ENCODE data around the gene SLIT3.

SLIT3 gene

GRCh38 chr5:168892618-168893186 is 408.2 kb downstream of the SLIT3 start:
- no peak overlapping the region for H3K4me3 ChIP-seq (ENCODE audit: insufficient read depth, low read length, poor library complexity, severe bottlenecking)
- H3K9me3 ChIP-seq (ENCODE audit: insufficient read depth, low read length), result no peaks in the 10 kb centered on the region
- no peak overlapping the region for H3K9ac ChIP-seq (ENCODE audit: low read length)
- no peaks in the 10 kb centered on the region for H3K79me2 ChIP-seq (ENCODE audit: insufficient read depth, low read length)
- H3K4me2 ChIP-seq (ENCODE audit: low read depth, low read length, poor library complexity, severe bottlenecking), result no peak overlapping the region
- H3K27ac ChIP-seq (ENCODE audit: low read depth, low read length), result no peak overlapping the region
- H4K20me1 ChIP-seq (ENCODE audit: low read depth, low read length), result no peaks in the 10 kb centered on the region
- no peaks in the 10 kb centered on the region for H3K36me3 ChIP-seq (ENCODE audit: low read length)
- H3K27me3 ChIP-seq (ENCODE audit: low read length), result no peaks in the 10 kb centered on the region
- H2AFZ ChIP-seq (ENCODE audit: low read depth, low read length, severe bottlenecking), result no peak overlapping the region
- no peak for TF ChIP-seq EZH2phosphoT487 (conservative IDR thresholded peaks at IDR 0.05; ENCODE audit: low read length)
- TF ChIP-seq, protein P1, sequence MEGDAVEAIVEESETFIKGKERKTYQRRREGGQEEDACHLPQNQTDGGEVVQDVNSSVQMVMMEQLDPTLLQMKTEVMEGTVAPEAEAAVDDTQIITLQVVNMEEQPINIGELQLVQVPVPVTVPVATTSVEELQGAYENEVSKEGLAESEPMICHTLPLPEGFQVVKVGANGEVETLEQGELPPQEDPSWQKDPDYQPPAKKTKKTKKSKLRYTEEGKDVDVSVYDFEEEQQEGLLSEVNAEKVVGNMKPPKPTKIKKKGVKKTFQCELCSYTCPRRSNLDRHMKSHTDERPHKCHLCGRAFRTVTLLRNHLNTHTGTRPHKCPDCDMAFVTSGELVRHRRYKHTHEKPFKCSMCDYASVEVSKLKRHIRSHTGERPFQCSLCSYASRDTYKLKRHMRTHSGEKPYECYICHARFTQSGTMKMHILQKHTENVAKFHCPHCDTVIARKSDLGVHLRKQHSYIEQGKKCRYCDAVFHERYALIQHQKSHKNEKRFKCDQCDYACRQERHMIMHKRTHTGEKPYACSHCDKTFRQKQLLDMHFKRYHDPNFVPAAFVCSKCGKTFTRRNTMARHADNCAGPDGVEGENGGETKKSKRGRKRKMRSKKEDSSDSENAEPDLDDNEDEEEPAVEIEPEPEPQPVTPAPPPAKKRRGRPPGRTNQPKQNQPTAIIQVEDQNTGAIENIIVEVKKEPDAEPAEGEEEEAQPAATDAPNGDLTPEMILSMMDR (IDR thresholded peaks at IDR 0.05; ENCODE audit: insufficient read depth, low read length, poor library complexity, severe bottlenecking), result no peak
- H3F3A ChIP-seq (ENCODE audit: insufficient read depth), result no peaks in the 10 kb centered on the region
- H3K9me2 ChIP-seq (replicated peaks; ENCODE audit: insufficient read depth, low read length), result no peaks in the 10 kb centered on the region

DNA sequence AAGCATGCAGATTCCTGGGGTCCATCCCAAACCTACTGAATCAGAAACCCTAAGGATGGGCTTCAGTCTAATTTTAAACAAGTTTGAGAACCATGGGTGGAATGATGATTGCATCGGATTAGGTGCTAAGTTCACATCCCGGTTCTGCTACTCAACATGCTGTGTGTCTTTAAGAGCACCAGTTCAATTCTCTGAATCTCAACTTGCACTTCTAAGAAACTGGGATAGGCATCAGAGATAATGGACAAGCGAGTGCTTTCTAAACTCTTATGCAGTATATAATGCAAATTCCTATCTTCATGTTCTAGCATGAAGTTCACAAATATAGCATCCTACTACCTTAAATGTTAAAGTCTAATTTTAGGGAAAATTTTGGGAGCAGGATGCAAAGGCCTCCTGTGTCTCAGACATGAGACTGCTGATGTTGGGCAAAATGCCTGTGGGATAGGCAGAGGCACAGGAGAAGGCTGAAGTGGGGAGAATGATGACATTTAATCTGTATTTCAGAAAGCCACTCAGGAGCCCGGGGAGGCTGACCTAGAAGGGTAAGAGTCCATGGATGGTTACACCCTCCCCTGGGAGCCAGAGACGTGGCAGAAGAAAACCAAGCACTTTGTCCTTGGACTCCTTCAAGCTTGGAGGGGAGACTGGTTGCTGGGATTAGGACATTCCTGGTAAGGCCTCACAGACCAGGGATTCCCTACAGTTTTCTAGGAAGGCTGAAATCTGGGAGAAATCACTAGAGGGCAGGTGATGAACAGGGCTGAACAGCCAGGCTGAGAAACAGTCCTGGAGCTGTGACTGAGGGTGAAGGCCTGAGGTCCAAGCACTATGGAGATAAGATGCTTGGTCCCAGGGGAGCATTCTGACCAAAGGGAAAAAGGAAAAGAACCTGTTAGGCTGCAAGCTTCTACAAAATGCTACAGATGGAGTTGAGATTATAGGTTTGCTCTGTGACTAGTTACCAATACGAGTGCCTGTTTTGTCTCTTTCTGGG is 409.8 kb downstream of the SLIT3 start:
- Histone ChIP-seq H3K27me3 (ENCODE audit: low read length) (no peaks in the 10 kb centered on the region), H3K36me3 (ENCODE audit: low read length) (no peaks in the 10 kb centered on the region), H3K4me3 (ENCODE audit: insufficient read depth, low read length, poor library complexity, severe bottlenecking) (no peak overlapping the region), H3K9ac (ENCODE audit: low read length) (no peak overlapping the region), H3K4me2 (ENCODE audit: low read depth, low read length, poor library complexity, severe bottlenecking) (no peak overlapping the region), H4K20me1 (ENCODE audit: low read depth, low read length) (no peaks in the 10 kb centered on the region), H3F3A (ENCODE audit: insufficient read depth) (no peaks in the 10 kb centered on the region), H3K79me2 (ENCODE audit: insufficient read depth, low read length) (no peaks in the 10 kb centered on the region), H3K9me2 (replicated peaks; ENCODE audit: insufficient read depth, low read length) (no peaks in the 10 kb centered on the region), H2AFZ (ENCODE audit: low read depth, low read length, severe bottlenecking) (no peak overlapping the region), H3K27ac (ENCODE audit: low read depth, low read length) (no peak overlapping the region), H3K9me3 (ENCODE audit: insufficient read depth, low read length) (no peaks in the 10 kb centered on the region)
- TF ChIP-seq EZH2phosphoT487 (conservative IDR thresholded peaks at IDR 0.05; ENCODE audit: low read length), result no peak
- TF ChIP-seq, protein P1 (IDR thresholded peaks at IDR 0.05; ENCODE audit: insufficient read depth, low read length, poor library complexity, severe bottlenecking), result no peak

GRCh38 chr5:168889039-168889438 is 411.9 kb downstream of the SLIT3 start:
- H3K9me2 ChIP-seq (replicated peaks; ENCODE audit: insufficient read depth, low read length), result no peaks in the 10 kb centered on the region
- no peaks in the 10 kb centered on the region for H3K36me3 ChIP-seq (ENCODE audit: low read length)
- H4K20me1 ChIP-seq (ENCODE audit: low read depth, low read length), result no peaks in the 10 kb centered on the region
- H3K27ac ChIP-seq (ENCODE audit: low read depth, low read length), result no peak overlapping the region
- H3K79me2 ChIP-seq (ENCODE audit: insufficient read depth, low read length), result no peaks in the 10 kb centered on the region
- H3K4me2 ChIP-seq (ENCODE audit: low read depth, low read length, poor library complexity, severe bottlenecking), result no peak overlapping the region
- H3K9ac ChIP-seq (ENCODE audit: low read length), result no peak overlapping the region
- TF ChIP-seq EZH2phosphoT487 (conservative IDR thresholded peaks at IDR 0.05; ENCODE audit: low read length), result no peak
- H2AFZ ChIP-seq (ENCODE audit: low read depth, low read length, severe bottlenecking), result no peak overlapping the region
- no peaks in the 10 kb centered on the region for H3K9me3 ChIP-seq (ENCODE audit: insufficient read depth, low read length)
- no peak overlapping the region for H3K4me3 ChIP-seq (ENCODE audit: insufficient read depth, low read length, poor library complexity, severe bottlenecking)
- H3K27me3 ChIP-seq (ENCODE audit: low read length), result no peaks in the 10 kb centered on the region
- no peaks in the 10 kb centered on the region for H3F3A ChIP-seq (ENCODE audit: insufficient read depth)

DNA sequence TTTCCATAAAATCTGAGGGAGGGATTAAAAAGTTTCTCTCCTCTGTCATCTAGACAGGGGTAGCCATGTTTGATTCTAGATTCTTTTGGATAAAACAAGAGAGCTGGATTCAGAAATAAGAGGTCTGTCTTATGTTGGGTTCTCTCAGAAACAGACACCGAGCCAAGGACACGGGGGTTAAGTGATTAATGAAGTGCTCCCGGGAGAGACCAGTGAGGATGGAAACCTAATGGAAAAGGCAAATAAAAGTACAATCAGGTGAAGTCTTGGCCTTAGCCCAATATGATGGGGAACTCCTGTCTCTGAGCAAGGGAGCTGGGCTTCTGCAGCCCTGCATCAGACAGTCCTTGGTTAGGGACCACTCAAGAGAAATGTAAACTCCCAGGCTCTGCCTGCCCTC is 413.0 kb downstream of the SLIT3 start:
- Histone ChIP-seq H3K27ac (ENCODE audit: low read depth, low read length) (no peak overlapping the region), H3K27me3 (ENCODE audit: low read length) (no peaks in the 10 kb centered on the region), H3K9me3 (ENCODE audit: insufficient read depth, low read length) (no peaks in the 10 kb centered on the region), H2AFZ (ENCODE audit: low read depth, low read length, severe bottlenecking) (no peak overlapping the region), H3K4me3 (ENCODE audit: insufficient read depth, low read length, poor library complexity, severe bottlenecking) (no peak overlapping the region), H3K4me2 (ENCODE audit: low read depth, low read length, poor library complexity, severe bottlenecking) (no peak overlapping the region), H4K20me1 (ENCODE audit: low read depth, low read length) (no peaks in the 10 kb centered on the region), H3K36me3 (ENCODE audit: low read length) (no peaks in the 10 kb centered on the region), H3K9ac (ENCODE audit: low read length) (no peak overlapping the region), H3F3A (ENCODE audit: insufficient read depth) (no peaks in the 10 kb centered on the region), H3K9me2 (replicated peaks; ENCODE audit: insufficient read depth, low read length) (no peaks in the 10 kb centered on the region), H3K79me2 (ENCODE audit: insufficient read depth, low read length) (no peaks in the 10 kb centered on the region)
- TF ChIP-seq EZH2phosphoT487 (conservative IDR thresholded peaks at IDR 0.05; ENCODE audit: low read length), result no peak
- TF ChIP-seq, protein P1 (IDR thresholded peaks at IDR 0.05; ENCODE audit: insufficient read depth, low read length, poor library complexity, severe bottlenecking), result no peak

Data from SU-DHL-6 (cell line).